HG03571 (cell line): ENCODE data around the gene ERGIC1.
"Not testable (repeated sequence)": the region's sequence is repeated elsewhere in the genome, so short reads cannot be mapped to it uniquely, and the experiment has no call there.

ENCODE experiments used
- ATAC-seq: cut with Tn5 transposase; IDR thresholded peaks from one replicate; pipeline ENCODE4 v1.9.1; 2021; ENCODE audit not compliant: unreplicated experiment

The ERGIC1 gene

DNA sequence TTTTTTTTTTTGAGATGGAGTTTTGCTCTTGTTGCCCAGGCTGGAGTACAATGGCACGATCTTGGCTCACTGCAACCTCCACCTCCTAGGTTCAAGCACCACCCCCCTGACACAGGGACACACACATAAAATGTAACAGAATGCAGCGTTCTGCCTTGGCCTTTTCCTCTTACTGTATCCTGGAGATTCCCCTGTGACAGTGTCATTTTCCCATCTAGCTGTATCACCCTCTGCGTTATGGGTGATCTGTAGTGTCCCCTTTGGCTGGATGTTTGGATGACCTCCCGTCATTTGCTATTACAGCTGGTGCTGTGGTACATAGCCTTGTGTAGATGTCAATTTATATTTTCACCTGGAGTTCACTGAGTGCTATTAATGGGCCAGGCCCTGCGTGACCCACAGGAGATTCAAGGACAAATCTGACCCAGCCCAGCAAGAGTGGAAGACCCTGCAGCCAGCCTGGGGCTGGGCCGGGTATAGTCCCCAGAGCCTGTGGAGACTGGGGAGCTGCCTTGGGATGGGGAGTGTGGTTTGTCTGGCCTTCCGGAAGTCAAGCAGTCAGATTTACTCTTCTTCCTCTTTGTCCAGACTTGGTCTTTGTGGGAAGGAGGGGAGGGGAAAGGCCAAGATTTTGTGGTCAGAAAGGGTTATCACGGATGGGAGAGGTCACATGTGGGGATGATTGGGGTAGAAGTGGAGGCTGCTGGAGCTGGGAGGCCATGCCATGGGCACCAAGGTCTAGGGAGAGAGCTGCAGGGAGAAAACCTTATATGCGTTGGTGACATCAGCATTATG, 43.6 kb downstream of the ERGIC1 start:
- no peak for ATAC-seq

DNA sequence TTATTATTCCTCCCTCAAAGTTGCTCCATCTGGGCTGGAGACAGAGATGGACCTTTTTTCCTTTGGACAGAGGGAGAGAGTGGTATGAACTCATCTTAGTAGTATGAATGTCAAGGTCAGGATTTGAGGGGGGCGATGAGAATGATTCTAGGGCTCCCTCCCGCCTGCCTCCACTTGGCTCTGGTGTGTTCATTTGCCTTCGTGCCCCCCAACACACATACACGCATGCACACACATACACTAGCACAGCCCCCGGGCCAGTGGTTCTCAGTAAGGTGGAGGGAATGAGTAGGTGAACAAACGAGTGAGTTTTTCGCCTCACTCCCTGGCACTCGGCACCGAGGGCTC, 44.5 kb downstream of the ERGIC1 start:
- no peak for ATAC-seq

DNA sequence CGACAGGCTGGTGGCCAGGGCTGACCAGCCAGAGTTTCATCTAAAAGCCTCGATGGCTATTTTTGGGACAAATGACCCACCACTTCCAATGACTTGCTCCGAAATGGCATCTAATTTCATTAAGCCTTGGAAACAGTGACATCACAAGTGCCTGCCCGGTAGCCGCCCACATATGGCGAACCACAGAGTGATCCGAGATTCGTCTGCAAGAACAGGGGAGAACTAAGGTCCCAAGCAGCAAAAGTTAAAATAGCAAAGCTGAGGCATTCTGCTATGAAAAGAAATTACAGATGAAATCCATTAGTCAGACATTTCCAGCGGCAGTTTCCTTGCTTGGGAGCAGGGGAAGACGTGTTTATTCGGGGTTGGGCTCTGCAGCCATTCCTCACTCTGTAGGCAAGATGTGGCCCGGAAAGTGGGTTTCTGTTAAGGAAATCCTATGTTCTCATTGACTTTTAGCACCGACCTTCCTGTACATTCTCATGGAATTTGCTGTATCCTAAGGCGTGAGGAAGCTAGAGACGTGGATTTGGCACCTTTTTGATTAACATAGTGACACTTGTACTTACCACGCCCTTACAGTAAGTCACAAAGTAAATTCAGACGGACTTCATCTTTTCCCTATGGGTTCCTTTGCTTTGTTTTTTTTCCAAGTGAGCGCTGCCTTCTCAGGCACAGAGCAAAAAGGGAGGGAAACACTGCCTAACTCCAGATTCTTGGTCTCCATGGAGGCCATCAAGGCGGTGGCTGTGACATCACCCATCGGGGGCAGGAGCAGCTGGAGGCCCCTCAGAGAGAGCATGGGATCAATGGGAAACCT, 45.1 kb downstream of the ERGIC1 start:
- no peak for ATAC-seq

DNA sequence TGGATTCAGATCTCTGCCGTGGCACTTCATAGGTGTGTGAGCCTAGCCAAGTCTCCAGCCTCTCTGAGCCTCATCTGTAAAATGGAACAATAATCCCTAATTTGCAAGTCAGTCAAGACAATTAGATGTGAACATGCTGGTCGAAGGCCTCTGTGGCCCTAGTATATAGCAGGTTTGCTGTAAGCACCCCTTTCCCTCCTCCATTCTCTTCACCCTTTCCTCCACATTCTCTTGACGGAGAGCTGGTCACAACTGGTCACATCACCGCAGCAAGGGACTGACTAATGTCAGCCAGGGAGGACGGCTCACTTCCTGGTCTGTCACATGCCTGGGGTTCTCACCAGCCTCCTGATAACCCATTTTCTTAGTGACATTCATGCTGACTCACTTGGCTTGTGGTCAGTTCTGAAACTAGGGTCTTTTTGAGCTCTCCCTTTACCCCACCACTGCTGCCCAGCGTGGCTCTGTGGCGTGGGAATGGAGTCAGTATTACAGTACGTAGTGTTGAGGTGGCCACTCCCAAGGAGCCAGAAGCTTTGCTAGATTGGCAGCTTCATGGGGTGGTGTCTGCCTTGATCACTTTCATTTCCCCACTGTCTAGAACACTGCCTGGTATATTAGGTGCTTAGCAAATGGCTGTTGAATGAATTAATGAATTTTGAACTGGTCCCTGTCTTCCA, 47.8 kb downstream of the ERGIC1 start:
- peak; percentile 74 for ATAC-seq

DNA sequence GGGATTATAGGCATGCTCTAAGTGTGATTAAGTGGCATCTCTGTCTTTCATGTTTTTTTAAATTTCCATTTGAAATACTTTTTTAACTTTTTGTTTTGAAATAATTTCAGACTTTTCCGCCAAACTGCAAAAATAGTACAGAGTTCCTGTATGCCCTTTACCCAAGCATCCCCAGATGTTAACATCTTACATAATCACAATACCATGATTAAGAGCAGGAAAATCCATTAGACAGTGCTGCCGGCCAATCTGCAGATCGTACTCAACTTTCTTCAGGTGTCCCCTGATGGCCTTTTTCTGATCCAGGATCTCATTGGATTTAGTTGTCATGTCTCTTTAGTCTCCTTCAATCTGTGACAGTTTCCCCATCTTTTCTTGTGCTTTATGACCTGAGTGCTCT, 49.0 kb downstream of the ERGIC1 start:
- ATAC-seq = no peak

DNA sequence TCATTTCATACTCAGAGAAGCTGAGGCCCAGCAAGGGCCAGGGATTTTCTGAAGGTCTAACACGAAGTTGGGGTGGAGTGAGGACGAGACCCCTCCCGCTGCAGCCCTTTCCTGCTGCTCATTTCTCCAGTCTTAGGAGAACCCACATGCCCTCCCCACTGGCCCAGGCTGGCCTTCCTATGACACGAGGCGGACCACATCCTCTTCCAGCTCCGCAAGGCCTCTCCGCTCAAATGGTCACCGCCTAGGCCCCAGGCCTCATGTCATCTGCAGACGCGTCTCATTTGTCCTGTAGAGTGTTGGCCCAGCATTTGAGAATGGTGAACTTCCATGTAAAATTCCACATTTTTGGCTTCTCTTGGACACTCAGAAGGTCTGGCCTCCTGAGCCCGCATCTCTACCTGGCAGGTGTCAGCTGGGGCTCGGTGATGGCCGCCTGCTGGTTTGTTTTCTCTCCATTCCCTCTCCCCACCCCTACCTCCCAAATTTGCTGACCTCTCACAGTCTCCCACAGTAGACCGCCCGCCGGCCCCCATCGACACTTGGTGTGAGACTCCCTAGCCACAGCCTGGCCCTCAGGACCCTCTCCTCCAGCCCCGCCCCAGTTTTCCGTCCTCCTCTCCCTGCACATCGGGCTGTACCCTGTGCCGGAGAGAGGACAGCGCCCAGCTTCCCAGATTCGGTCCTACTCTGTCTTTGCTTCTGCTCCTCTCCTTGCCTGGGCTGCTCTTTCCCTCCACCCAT, 51.7 kb downstream of the ERGIC1 start:
- no peak for ATAC-seq

DNA sequence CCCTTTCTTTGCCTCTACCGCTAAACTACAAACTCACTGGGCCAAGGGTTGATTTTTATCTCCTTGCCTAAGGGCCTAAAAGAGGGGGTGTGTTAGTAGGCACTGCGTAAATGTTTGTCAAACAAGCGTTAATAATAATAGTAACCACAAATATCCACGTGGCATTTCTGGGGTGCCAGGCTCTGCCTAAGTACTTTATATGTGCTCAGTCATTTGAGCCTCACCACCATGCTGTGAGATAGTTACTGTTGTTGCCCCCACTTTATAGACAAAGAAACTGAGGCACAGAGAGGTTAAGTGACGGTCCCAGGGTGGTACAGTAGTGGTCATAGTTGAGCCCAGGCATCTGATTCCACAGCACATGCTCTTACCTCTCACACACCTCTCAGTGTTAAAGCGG, 52.4 kb downstream of the ERGIC1 start:
- ATAC-seq = no peak

DNA sequence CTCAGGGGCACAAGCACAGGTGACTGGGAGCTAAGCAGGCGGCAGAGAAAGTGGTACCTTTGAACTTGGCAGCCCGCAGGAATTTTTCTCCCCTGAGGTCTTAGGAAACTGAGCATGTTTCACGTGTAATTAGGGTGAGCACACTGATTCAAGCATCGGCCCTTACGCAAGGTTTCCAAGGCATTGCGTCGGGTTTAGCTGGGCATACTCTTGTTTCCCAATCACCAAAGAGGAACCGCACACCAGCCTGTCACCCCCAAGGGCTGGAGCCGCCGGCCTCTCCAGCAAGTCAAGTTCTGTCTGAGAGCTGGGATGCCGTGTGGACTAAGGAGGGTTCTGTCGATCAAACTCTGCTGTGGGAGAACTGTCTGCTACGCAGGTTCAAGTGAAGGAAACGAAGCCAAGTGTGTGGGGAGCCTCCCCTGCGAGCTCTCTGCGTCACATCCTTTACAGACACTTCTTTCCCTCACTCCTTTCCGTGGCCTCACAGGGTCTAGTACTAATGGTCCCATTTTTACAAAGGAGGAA, 53.0 kb downstream of the ERGIC1 start:
- no peak for ATAC-seq

DNA sequence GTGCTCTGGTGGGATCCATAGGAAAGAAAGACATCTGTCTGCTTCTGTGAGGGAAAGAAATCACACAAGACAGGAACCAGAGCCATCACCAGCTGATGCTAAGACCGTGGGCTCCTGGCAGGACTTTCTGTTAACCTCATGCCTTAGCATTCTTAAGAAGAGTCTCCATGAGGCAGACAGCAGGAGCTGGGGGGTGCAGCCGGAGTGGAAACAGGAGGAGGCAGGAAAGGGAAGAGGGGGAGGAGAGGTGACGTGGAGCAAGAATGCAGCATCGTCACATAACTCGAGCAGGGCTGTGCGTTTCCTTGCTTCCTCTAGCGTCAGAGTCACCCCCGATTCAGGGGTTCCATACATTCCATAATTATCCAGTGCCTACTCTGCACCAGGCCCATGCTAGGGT, 53.6 kb downstream of the ERGIC1 start:
- no peak for ATAC-seq

DNA sequence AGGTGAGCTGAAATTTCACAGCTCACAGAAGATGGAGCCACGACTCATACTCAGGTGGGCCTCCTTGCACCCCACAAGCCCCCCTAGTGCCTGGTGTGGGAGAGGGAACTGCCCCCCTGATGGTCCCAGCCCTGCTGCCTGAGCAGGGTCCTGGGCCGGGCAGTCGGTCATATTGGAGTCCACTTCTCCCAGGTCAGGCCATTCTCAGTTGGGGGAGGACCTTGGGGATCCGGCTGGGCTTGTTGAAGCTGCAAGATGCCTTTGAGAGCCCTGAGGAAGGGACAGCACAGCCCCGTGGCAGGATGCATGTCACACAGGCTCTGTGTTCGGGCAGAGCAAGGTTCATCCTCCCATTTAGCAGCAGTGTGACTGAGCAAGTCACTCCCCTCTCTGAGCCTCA, 56.6 kb downstream of the ERGIC1 start:
- ATAC-seq = no peak

DNA sequence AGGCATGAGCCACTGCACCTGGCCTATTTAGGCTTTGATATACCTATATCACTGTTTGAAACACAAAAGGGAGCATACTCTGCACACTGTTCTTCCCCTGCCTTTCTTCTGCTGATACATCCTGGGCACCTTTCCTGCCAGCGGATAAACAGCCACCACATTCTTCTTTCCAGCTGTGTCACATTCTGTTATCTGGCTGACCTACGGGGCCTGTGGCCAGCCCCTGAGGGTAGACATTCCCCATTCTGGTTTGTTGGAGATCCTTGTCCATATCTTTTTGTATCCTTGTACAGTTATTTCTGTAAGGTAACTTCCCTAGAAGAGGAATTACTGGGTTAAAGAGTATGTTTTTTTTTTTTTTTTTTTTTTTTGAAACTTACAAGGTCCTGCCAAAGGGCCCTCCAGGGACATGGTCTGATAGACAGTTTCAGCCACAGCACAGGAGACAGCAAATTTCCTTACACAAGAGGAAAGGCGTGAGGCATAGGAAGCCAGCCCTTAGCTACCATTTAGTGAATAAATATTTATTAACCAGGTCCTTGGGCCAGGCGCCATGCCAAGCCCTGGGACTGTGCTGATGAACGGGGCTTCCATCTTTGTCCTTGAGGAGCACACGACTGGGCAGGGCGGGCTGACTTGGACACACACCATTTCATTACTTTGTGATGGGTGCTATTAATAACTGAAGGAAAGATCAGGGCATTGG, 57.8 kb downstream of the ERGIC1 start:
- no peak for ATAC-seq

DNA sequence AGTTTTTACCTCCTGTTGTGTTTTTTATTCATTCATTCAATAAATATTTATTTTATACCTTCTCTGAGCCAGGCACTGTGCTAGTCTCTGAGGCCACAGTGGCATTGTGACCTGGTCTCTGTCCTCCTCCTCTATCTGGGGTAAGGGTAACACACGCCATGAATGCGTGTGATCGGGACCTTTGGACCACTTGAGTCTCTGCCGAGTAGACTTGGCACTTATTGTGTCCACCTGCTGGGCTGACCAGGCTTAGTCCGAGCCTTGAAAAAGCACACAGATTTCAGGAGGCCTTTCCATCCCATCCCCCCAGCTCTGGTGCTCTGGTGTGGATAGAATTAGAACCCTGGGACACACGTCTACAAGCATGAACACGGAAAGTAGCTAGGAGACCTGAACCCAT, 58.7 kb downstream of the ERGIC1 start:
- ATAC-seq = no peak

DNA sequence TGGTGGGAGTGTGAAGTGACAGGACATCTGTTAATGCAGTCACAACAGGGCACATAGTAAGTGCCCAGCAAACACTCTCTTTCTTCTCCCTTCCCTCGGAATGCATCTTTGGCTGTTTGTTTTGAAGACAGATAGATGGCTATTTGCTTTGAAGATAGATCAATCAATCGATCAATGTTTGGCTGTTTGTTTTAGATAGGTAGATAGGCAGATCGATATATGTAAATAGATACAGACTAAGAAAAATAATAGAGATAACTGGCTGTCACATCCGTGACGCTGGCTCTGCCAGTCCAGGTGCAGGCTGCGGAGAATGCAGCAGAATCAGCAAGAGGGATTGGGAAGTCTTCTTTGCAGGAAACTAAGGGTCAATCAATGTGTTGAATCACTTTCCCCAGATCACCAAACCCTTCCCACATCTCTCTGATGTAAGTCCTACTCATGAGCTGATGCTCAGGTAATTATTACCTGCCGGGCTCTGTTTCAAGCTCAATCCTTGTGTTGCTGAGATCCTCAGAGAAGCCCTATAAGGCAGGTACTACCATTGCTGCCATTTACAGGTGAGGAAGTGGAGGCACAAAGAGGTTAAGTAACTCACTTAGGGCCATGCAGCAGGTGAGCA, 60.8 kb downstream of the ERGIC1 start:
- no peak for ATAC-seq

DNA sequence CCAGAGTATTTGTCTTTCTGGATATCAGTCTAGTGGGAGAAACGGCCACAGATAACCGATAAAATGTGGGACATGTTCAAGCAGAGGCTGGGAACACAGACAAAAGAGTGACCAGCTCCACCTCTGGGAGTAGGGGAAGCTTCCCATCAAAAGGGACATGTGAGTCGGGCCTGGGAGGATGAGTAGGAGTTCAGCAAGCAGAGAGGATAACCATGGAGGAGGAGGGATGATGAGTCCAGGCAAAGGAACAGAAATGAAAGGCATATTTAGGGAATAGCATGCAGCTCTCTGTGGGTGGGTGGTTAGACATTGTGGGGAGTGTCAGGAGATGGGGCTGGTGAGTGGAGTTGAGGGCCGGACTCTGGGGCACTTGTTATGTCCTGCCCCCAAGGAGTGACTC, 61.5 kb downstream of the ERGIC1 start:
- ATAC-seq = no peak

DNA sequence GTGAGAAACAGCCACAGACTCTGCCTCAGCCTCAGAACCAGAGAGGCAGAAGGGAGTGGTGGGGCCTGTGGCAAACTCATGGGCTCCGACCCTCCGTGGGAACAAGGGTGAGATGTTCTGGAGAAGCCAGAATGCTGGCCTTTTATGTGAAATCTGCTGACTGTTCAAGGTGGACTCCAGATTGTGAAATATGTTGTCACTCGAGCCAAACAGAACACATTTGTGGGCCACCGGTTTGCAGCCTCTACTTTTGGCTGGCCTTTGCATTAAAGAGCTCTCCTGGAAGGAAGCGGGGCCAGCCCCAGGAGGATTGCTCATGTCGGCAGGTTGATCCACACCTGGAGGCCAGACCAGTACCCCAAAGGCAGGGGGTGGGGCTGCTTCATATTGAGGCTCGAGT, 62.4 kb downstream of the ERGIC1 start:
- ATAC-seq = no peak

DNA sequence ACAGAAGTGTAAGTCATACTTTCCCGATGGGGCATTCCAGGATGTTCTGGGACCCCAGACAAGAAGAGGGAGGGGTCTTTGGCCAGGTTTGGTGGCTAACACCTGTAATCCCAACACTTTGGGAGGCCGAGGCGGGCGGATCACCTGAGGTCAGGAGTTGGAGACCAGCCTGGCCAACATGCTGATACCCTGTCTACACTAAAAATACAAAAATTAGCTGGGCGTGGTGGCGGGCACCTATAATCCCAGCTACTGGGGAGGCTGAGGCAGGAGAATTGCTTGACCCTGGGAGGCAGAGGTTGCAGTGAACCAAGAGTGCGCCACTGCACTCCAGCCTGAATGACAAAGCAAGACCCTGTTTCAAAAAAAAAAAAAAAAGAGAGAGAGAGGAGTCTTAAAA, 63.0 kb downstream of the ERGIC1 start:
- ATAC-seq = not testable (repeated sequence)

DNA sequence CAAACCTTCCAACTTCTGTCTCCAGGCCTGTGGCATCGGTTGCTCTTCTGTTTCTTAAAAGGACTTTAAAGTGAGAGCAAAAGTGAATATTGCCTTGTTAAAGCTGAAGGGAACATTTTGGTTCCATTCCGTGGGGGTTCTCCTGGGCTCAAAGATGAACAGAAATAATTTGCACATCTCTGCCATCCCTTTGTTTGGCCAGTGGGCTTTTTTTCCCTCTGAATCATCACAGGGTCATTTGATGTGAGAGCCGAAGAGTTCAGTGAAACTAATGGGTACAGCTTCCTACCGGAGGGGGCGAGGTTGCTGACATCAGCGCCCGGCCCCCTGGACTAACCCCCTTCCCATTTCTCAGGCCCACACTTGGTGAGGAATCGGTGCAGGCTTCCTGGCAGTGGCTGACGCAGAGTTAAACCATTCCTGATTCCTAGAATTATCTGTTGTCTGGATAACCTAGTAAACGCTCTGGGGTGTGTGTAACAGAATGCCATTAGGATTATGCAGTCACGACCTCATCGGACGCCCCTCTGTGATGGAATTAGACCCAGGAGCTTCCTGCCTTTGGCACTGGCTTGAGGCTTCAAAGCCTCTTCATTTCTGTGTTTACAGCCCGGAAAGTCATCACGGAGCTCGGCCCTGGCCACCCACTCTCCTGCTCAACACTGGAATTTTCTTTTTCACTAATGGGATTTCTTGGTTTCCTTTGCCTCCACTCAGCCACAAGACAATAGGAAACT, 63.6 kb downstream of the ERGIC1 start:
- ATAC-seq = no peak

DNA sequence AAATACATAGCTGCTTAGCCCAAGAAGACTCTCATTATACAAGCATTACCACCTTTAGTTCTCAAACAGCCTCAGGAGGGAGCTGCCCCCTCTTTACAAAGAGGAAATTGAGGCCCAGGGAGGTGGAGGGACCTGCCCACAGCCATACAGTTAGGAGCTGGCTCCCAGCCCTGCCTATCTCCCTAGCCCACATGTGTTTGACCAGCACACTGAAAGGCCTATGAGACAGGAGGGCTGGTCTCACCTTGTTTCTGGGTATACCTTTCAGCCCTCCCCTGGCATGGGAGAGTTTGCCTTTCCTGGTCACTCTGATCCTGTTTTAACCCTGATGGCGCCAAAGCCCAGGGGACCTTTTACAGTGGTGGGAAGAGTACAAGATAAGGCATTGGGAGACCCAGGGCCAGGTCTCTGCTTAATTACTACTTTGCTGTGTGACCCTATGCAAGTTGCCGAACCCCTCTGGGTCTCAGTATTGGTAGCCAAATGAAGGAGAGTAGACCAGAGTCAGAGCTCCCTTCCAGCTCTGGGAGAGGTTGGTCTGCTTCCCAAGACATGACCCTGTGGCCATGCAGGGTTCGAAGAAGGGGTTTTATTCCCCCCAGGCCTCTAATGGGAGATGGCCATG, 64.3 kb downstream of the ERGIC1 start:
- no peak for ATAC-seq

DNA sequence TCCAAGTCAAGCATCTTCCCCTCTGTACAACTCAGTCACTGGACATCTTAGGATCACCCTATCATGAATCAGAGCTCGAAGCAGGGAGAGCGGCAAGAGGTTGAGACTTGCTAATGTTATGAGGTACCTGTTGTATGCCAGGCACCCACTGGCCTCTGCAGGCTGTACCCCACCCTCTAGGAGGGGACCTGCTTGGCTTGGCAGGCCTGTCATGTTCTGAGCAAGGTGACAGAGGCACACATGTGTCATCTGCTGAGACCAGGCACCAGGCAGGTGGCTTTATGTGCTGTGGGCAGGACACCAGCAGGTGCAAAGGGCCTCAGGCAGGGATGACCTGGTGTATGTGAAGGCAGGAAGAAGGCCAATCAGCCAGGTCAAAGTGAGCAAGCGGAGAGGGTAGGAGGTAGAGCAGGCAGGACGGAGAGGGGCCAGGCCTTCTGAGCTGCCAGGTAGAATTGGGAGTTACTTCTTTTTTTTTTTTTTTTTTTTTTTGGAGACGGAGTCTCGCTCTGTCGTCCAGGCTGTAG, 64.9 kb downstream of the ERGIC1 start:
- ATAC-seq = no peak
